ENCODE data around the gene TFAP2C.
"Not testable (repeated sequence)": the region's sequence is repeated elsewhere in the genome, so short reads cannot be mapped to it uniquely, and the experiment has no call there.

TFAP2C gene

GRCh38 chr20:56617489-56617888 lies 11.6 kb upstream of the TFAP2C start:
- no peak for TF ChIP-seq CTCF (IDR thresholded peaks at IDR 0.05; ENCODE audit: low read depth, low read length, missing control alignments)
- Histone ChIP-seq H3K27ac (no peak overlapping the region), H3K4me3 (ENCODE audit: low read depth, low read length) (no peak overlapping the region), H3K27me3 (replicated peaks) (no peaks in the 10 kb centered on the region), H3K36me3 (replicated peaks) (no peaks in the 10 kb centered on the region)
- DNase-seq: no peak
- in situ Hi-C loops (cut with HindIII; ENCODE audit: low pct_ligation_motif_present, low sequenced_read_pairs): no loop called here

- DNase-seq: no peak
- H3K27ac ChIP-seq: no peak overlapping the region
- in situ Hi-C loops (cut with HindIII; ENCODE audit: low pct_ligation_motif_present, low sequenced_read_pairs): no loop called here
- H3K36me3 ChIP-seq (replicated peaks): no peaks in the 10 kb centered on the region
- peaks cover 23% of the 10 kb centered on the region for H3K27me3 ChIP-seq (replicated peaks)
- no peak for TF ChIP-seq CTCF (IDR thresholded peaks at IDR 0.05; ENCODE audit: low read depth, low read length, missing control alignments)
- H3K4me3 ChIP-seq (ENCODE audit: low read depth, low read length): no peak overlapping the region
Observed at GRCh38 chr20:56621730-56622129, 7.4 kb upstream of the TFAP2C start.

- in situ Hi-C loops (cut with HindIII; ENCODE audit: low pct_ligation_motif_present, low sequenced_read_pairs); H3K27ac ChIP-seq; H3K36me3 ChIP-seq (replicated peaks); DNase-seq; H3K4me3 ChIP-seq (ENCODE audit: low read depth, low read length): not testable (repeated sequence)
- peaks cover 44% of the 10 kb centered on the region for H3K27me3 ChIP-seq (replicated peaks)
Observed at GRCh38 chr20:56623930-56624329, 5.2 kb upstream of the TFAP2C start.

- in situ Hi-C loops (cut with HindIII; ENCODE audit: low pct_ligation_motif_present, low sequenced_read_pairs): no loop called here
- peaks cover 55% of the 10 kb centered on the region for H3K27me3 ChIP-seq (replicated peaks)
Observed at GRCh38 chr20:56624786-56625681, 4.1 kb upstream of the TFAP2C start.

GRCh38 chr20:56625837-56626236 lies 3.3 kb upstream of the TFAP2C start:
- no peak for DNase-seq
- H3K27me3 ChIP-seq (replicated peaks): peaks cover 63% of the 10 kb centered on the region
- in situ Hi-C loops (cut with HindIII; ENCODE audit: low pct_ligation_motif_present, low sequenced_read_pairs): no loop called here

More at GRCh38 chr20:56624786-56625681, 4.1 kb upstream of the TFAP2C start:
- TF ChIP-seq CTCF (IDR thresholded peaks at IDR 0.05; ENCODE audit: low read depth, low read length, missing control alignments): no peak
- Histone ChIP-seq H3K36me3 (replicated peaks) (no peaks in the 10 kb centered on the region), H3K27ac (no peak overlapping the region), H3K4me3 (ENCODE audit: low read depth, low read length) (no peak overlapping the region)
- DNase-seq: no peak

More at GRCh38 chr20:56625837-56626236, 3.3 kb upstream of the TFAP2C start:
- Histone ChIP-seq H3K36me3 (replicated peaks) (no peaks in the 10 kb centered on the region), H3K4me3 (ENCODE audit: low read depth, low read length) (no peak overlapping the region), H3K27ac (no peak overlapping the region)
- TF ChIP-seq CTCF (IDR thresholded peaks at IDR 0.05; ENCODE audit: low read depth, low read length, missing control alignments): no peak
